IPS DF 6.9 (cell line): ENCODE measurements around the gene BCLAF1.

Experiments
- DNase-seq: peaks from one replicate; pipeline ENCODE4 v3.0.0-alpha.2; 2013; ENCODE audit warnings: low read depth, low spot score
- H3K27ac ChIP-seq: one replicate; pipeline ENCODE4 v1.5.1; 2013; ENCODE audit warnings: low read length, control low read depth
- H3K27me3 ChIP-seq: 2 replicates; pipeline ENCODE4 v1.6.1; 2013; ENCODE audit warnings: mild to moderate bottlenecking, low read length; ENCODE audit not compliant: control insufficient read depth, insufficient read depth
- H3K36me3 ChIP-seq: 2 replicates; pipeline ENCODE4 v1.6.1; 2013; ENCODE audit warnings: low read length; ENCODE audit not compliant: control insufficient read depth, insufficient read depth
- H3K4me1 ChIP-seq: 2 replicates; pipeline ENCODE4 v1.6.1; 2013; ENCODE audit warnings: low read length; ENCODE audit not compliant: control insufficient read depth, insufficient read depth
- H3K4me3 ChIP-seq: 2 replicates; pipeline ENCODE4 v1.5.1; 2013; ENCODE audit warnings: mild to moderate bottlenecking, low read length
- H3K9me3 ChIP-seq: 2 replicates; pipeline ENCODE4 v1.6.1; 2013; ENCODE audit warnings: low read length, inconsistent platforms; ENCODE audit not compliant: control insufficient read depth, insufficient read depth
- WGBS: extraction: QIAGEN DNeasy Blood & Tissue Kit; methylation state at CpG from one replicate; pipeline ENCODE4 v1.1.7; 2013; ENCODE audit warnings: mixed read lengths, missing lambda C conversion rate; ENCODE audit not compliant: insufficient read length, insufficient coverage; 5-methylcytosine and 5-hydroxymethylcytosine counted together

Gene BCLAF1

GRCh38 chr6:136330634-136331033, 41.0 kb upstream of the BCLAF1 start:
- no CpG with 5 or more reads among the region's 8 CpGs for WGBS
- H3K36me3 ChIP-seq, result no peaks in the 10 kb centered on the region
- H3K4me1 ChIP-seq, result no peaks in the 10 kb centered on the region
- no peak overlapping the region for H3K27ac ChIP-seq
- no peak for DNase-seq
- no peaks in the 10 kb centered on the region for H3K27me3 ChIP-seq
- no peaks in the 10 kb centered on the region for H3K9me3 ChIP-seq
- no peak overlapping the region for H3K4me3 ChIP-seq

DNA sequence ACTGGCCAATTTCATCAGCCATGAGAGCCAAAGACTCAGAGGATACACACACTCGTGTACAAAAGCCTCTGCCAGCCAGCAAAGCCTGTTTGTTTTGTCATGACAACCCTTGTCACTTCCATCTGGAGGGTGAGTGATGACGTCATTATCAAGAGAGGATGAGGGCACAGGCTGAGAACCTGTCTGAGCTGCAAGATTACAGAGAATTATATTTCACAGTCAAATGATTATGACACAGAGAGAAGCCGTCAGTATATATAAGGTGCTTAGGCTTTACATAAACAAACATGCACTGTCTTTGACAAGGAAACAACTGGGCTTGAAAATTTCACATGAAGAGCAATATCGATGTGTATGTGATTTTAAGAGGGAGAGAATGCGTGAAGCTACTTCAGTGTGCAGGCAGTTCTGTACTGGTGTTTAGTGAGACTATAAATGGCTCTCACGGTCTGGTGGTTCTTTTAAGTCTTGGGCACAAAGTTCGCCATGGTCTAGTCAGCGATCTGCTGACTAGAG, 36.5 kb upstream of the BCLAF1 start:
- H3K27me3 ChIP-seq, result no peaks in the 10 kb centered on the region
- H3K4me3 ChIP-seq, result no peak overlapping the region
- no peak for DNase-seq
- WGBS, result no CpG with 5 or more reads among the region's 8 CpGs
- no peaks in the 10 kb centered on the region for H3K9me3 ChIP-seq
- H3K4me1 ChIP-seq, result no peaks in the 10 kb centered on the region
- H3K27ac ChIP-seq, result no peak overlapping the region
- no peaks in the 10 kb centered on the region for H3K36me3 ChIP-seq

- no peaks in the 10 kb centered on the region for H3K27me3 ChIP-seq
- no CpG with 5 or more reads among the region's 10 CpGs for WGBS
- no peaks in the 10 kb centered on the region for H3K4me1 ChIP-seq
- no peaks in the 10 kb centered on the region for H3K36me3 ChIP-seq
- H3K27ac ChIP-seq, result no peak overlapping the region
- no peak overlapping the region for H3K4me3 ChIP-seq
- DNase-seq, result no peak
- H3K9me3 ChIP-seq, result no peaks in the 10 kb centered on the region
These were observed 35.2 kb upstream of the BCLAF1 start for GRCh38 chr6:136324686-136325380.

- no peaks in the 10 kb centered on the region for H3K36me3 ChIP-seq
- H3K9me3 ChIP-seq, result no peaks in the 10 kb centered on the region
- DNase-seq, result no peak
- H3K4me3 ChIP-seq, result no peak overlapping the region
- H3K27me3 ChIP-seq, result no peaks in the 10 kb centered on the region
- no peaks in the 10 kb centered on the region for H3K4me1 ChIP-seq
- WGBS, result no CpG with 5 or more reads among the region's 10 CpGs
- no peak overlapping the region for H3K27ac ChIP-seq
These were observed 33.9 kb upstream of the BCLAF1 start for GRCh38 chr6:136323431-136324112.

DNA sequence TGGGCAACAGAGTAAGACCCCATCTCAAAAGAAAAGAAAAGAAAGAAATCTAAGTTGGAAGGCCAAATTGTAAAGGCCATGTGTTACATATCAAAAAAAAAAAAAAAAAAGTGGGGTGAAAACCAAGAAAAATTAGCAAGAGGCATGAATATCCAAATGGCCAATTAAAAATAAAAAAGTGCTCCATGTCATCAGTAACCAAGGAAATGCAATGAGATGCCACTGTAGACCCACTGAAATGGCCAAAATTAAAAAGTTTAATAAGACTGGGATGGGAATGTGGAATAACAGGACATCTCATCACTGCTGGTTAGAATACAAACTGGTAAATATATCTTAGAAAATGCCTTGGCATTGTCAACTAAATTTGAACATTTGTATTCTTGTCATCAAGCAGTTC, 30.1 kb upstream of the BCLAF1 start:
- Histone ChIP-seq H3K27me3 (no peaks in the 10 kb centered on the region), H3K4me3 (no peak overlapping the region), H3K36me3 (no peaks in the 10 kb centered on the region), H3K4me1 (no peaks in the 10 kb centered on the region), H3K9me3 (no peaks in the 10 kb centered on the region), H3K27ac (no peak overlapping the region)
- no peak for DNase-seq

- Histone ChIP-seq H3K9me3 (no peaks in the 10 kb centered on the region), H3K27me3 (no peaks in the 10 kb centered on the region), H3K27ac (no peak overlapping the region), H3K4me3 (no peak overlapping the region), H3K36me3 (no peaks in the 10 kb centered on the region), H3K4me1 (no peaks in the 10 kb centered on the region)
- WGBS, result no CpG with 5 or more reads among the region's 4 CpGs
- DNase-seq, result no peak
These were observed 29.0 kb upstream of the BCLAF1 start for GRCh38 chr6:136318676-136319075.

GRCh38 chr6:136317971-136318370, 28.3 kb upstream of the BCLAF1 start:
- no peak for DNase-seq
- Histone ChIP-seq H3K4me3 (no peak overlapping the region), H3K27me3 (no peaks in the 10 kb centered on the region), H3K4me1 (no peaks in the 10 kb centered on the region), H3K9me3 (no peaks in the 10 kb centered on the region), H3K36me3 (no peaks in the 10 kb centered on the region), H3K27ac (no peak overlapping the region)
- WGBS, result no CpG with 5 or more reads among the region's 6 CpGs

DNA sequence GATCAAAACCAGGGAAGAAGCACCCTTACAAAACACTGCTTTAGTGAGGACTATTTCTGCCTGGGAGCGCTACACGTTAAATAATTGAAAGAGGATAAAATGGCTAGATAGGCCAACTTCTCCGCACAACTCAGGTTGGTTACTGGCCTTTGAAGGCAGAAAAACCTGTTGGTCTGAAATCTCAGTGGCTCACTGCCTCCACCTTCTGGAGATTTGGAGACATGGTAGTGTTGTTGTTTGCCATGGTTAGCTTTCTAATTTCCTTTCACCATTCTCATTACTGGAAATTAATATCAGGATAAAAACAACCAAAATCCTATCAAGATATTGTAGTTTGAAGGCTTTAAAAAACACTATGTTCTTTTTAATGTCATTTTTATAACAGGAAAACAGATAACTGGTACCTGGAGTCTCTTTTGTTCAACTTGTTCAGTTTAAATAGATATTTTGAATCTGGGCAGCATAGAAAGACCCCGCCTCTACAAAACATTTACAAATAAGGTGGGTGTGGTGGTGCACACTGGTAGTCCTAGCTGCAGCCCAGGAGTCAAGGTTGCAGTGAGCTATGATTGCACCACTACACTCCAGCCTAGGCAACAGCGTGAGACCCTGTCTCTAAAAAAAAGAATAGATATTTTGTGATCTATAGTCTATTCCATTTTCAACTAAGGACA, 27.5 kb upstream of the BCLAF1 start:
- Histone ChIP-seq H3K4me3 (no peak overlapping the region; the same call in 1 of the 2 replicates), H3K9me3 (no peaks in the 10 kb centered on the region), H3K27me3 (no peaks in the 10 kb centered on the region), H3K36me3 (no peaks in the 10 kb centered on the region), H3K4me1 (no peaks in the 10 kb centered on the region), H3K27ac (no peak overlapping the region)
- no CpG with 5 or more reads among the region's 5 CpGs for WGBS
- DNase-seq, result peak; percentile 58

DNA sequence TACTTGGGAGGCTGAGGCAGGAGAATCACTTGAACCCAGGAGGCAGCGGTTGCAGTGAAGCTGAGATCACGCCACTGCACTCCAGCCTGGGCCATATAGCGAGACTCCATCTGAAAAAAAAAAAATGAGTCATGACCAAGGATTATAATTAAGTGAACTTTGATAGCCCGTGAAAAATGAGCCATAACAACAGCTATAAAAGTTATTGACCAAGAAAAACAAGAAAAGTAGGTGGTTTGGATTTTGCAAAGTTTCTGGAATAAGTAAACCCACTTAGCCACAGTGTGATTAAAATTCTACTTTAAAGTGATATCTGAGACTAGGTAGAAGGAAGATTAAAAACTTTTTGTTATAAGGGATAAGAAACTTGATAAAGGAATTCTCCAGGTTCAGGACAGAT, 25.9 kb upstream of the BCLAF1 start:
- no peaks in the 10 kb centered on the region for H3K36me3 ChIP-seq
- H3K27me3 ChIP-seq, result no peaks in the 10 kb centered on the region
- H3K4me1 ChIP-seq, result no peaks in the 10 kb centered on the region
- no peak overlapping the region for H3K27ac ChIP-seq
- WGBS, result no CpG with 5 or more reads among the region's 4 CpGs
- H3K4me3 ChIP-seq, result no peak overlapping the region
- no peaks in the 10 kb centered on the region for H3K9me3 ChIP-seq
- no peak for DNase-seq

- H3K9me3 ChIP-seq, result no peaks in the 10 kb centered on the region
- no peaks in the 10 kb centered on the region for H3K4me1 ChIP-seq
- WGBS, result no CpG with 5 or more reads among the region's 3 CpGs
- H3K27me3 ChIP-seq, result no peaks in the 10 kb centered on the region
- no peaks in the 10 kb centered on the region for H3K36me3 ChIP-seq
- H3K4me3 ChIP-seq, result no peak overlapping the region
- H3K27ac ChIP-seq, result no peak overlapping the region
- no peak for DNase-seq
These were observed 23.3 kb upstream of the BCLAF1 start for GRCh38 chr6:136312975-136313374.
